Epithelial cell of proximal tubule (primary cell): Measurements from ENCODE around the gene FSTL1. TPM values are rescaled to one million over a fixed set of nuclear protein-coding genes. Genes with fewer than 3 reads are reported as not detected.
"Not testable (repeated sequence)": the region's sequence is repeated elsewhere in the genome, so short reads cannot be mapped to it uniquely, and the experiment has no call there.

Experiments used
- DNase-seq: peaks from one replicate; pipeline ENCODE4 v3.0.0-alpha.2; 2011; ENCODE audit warnings: low read depth
- H3K4me3 ChIP-seq: 2 replicates; pipeline ENCODE4 v1.5.1; 2011; ENCODE audit warnings: low read depth, mild to moderate bottlenecking, low read length
- total RNA-seq: library from RNA; depleted of rRNA; stranded (reverse); fragments of >200 nt; gene quantifications from 2 replicates; pipeline ENCODE4 v1.2.3, GENCODE V29; 2015
- TF ChIP-seq, protein P1 (sequence below): conservative IDR thresholded peaks from 2 replicates; pipeline ENCODE4 v1.5.1; 2012; ENCODE audit warnings: low read depth, mild to moderate bottlenecking, low read length

The FSTL1 gene
- total RNA-seq, 1 donor from 2014 or later, result 235 TPM

DNA sequence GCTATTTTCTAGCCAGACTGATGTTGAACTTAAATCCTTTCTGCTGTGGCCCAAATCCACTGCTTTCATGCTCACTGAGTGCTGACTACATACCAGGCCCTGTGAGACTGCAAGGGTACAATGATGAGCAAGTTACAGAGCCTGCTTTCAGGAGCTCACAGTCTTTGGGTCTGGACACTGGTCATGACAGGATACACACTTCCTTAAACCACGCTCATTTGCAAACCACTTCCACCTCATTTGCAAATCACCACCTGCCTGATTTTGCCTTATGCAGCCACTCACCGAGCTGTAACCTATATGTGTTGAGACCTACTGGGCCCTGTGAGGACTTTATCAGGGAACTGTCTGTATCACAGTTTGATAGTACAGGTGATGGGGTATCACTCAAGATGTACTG is 51.4 kb downstream of the FSTL1 start:
- TF ChIP-seq, protein P1, sequence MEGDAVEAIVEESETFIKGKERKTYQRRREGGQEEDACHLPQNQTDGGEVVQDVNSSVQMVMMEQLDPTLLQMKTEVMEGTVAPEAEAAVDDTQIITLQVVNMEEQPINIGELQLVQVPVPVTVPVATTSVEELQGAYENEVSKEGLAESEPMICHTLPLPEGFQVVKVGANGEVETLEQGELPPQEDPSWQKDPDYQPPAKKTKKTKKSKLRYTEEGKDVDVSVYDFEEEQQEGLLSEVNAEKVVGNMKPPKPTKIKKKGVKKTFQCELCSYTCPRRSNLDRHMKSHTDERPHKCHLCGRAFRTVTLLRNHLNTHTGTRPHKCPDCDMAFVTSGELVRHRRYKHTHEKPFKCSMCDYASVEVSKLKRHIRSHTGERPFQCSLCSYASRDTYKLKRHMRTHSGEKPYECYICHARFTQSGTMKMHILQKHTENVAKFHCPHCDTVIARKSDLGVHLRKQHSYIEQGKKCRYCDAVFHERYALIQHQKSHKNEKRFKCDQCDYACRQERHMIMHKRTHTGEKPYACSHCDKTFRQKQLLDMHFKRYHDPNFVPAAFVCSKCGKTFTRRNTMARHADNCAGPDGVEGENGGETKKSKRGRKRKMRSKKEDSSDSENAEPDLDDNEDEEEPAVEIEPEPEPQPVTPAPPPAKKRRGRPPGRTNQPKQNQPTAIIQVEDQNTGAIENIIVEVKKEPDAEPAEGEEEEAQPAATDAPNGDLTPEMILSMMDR, result no peak
- no peak overlapping the region for H3K4me3 ChIP-seq
- DNase-seq, result no peak

DNA sequence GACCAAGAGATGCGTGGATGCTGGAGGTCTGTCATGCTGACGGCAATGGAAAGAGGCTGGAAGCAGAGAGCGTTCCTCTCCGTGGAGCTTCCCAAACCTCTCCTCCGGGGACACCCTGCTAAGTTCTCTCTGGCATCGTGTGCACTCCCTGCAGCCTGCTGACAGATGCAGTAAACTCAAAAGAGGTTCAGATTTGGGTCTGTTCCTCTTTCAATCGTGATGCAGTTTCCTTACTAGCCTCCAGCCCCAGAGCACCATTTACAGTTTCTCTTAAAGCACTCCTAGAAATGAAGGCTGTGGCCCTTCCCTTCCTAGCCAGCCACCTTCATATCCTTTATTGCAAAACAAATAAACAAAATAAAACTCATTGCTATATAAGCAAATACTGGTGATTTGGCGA is 54.3 kb downstream of the FSTL1 start:
- TF ChIP-seq, protein P1, result no peak
- H3K4me3 ChIP-seq, result no peak overlapping the region
- no peak for DNase-seq

DNA sequence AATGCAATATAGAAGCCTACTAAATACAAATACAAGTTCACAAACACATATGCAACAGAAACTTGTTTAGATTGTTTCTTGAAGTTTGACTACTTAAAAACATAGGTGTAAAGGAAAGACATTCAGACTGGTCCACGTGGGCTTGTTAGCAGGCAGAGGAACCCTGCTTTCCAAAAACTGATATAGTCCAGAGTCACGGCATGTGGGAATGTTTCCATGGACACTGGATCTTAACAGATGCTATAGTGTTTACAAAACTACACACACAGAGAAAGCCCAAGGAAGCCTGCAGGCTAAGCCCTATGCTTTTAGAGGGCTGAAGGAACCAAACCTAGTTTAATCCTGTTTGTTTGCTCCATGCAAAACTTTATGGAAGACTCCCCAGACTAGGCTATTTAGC is 56.4 kb downstream of the FSTL1 start:
- no peak overlapping the region for H3K4me3 ChIP-seq
- TF ChIP-seq, protein P1, result no peak
- DNase-seq, result no peak

DNA sequence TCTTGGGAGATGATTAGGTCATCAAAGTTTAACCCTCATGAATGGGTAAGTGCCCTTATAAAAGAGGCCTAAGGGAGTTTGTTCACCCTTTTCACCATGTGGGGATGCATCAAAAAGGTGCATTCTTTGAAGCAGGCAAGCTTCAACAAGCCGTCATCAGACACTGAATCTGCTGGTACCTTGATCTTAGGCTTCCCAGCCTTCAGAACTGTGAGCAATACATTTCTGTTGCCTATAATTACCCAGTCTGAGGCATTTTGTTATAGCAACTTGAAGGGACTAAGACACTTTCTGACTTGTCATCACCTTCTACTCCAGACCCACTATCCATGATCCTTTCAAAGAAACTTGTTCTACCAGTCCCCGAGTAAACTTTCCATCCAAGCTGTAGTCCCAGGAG is 57.0 kb downstream of the FSTL1 start:
- DNase-seq, result no peak
- no peak overlapping the region for H3K4me3 ChIP-seq
- TF ChIP-seq, protein P1, result no peak

DNA sequence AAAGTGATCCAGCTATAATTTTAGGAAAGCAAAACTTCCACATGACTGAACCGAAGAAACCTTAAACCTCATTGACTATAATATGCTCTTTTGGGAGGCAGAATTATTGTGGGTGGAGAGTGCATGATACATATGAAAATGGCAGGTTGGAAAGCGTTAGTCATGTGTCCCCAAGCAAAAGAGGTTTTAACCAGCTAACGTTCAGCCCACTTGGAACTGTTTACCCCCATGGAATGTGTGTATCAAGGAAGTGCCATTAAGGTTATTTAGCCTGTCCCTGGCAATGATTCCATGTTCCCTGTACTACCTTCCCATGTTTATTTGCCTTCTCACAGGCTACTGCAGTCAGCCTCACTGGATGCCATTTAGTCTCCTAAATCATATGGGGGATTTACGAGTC is 57.5 kb downstream of the FSTL1 start:
- H3K4me3 ChIP-seq, result no peak overlapping the region
- TF ChIP-seq, protein P1, result no peak
- DNase-seq, result no peak

DNA sequence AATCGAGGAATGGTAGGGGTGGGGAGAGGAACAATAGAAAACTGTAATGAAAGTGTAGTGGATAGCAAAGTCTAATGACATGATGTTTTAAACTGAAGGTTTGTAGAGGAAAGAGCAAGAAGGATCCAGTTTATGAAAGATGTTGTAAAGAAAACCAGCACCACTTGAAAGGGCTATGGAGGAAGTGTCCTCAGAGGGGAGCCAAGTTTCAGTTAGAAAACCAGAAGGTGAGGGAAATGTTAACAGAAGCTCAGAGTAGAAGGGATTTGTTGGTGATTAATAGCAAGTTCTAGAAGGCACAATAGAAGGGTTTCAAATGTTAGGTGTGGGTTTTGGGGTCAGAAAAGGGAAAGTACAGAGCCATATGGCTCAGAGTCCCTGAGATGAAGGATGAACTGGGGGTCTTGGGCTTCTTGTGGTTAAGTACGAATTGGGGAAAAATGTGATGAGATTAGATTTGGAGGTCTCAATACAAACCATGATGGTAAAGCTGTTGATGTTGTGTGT is 67.8 kb downstream of the FSTL1 start:
- no peak overlapping the region for H3K4me3 ChIP-seq
- TF ChIP-seq, protein P1, result no peak
- DNase-seq, result no peak

DNA sequence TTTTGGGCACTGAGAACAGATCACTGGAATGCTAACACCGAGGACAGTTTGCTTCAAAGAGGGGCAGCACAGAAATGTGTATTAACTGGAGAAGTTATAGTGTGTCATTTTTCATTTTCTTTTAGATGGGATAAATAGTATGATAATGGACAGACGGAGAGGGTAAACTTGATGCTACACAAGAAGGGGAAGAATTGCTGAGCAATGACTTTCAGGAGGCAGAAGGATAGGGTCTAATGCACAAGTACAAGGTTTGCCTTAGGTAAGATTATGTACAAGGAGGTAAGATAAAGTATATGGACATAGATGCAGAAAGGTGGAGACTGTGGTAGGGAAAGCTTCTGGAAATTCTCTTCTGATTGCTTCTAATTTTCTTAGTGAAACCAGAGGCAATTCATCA is 69.3 kb downstream of the FSTL1 start:
- DNase-seq, result no peak
- H3K4me3 ChIP-seq, result no peak overlapping the region
- TF ChIP-seq, protein P1, result no peak

DNA sequence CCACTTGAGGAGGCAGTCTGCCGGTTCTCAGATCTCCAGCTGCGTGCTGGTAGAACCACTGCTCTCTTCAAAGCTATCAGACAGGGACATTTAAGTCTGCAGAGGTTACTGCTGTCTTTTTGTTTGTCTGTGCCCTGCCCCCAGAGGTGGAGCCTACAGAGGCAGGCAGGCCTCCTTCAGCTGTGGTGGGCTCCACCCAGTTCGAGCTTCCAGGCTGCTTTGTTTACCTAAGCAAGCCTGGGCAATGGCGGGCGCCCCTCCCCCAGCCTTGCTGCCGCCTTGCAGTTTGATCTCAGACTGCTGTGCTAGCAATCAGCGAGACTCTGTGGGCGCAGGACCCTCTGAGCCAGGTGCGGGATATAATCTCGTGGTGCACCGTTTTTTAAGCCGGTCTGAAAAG is 72.8 kb downstream of the FSTL1 start:
- DNase-seq, H3K4me3 ChIP-seq: not testable (repeated sequence)
